Loucy (cell line): Measurements from ENCODE around the gene ASH1L.

Experiments
- EZH2phosphoT487 ChIP-seq: fragments of 200-600 bp; IDR thresholded peaks from 2 replicates; pipeline ENCODE4 v1.6.1; 2018; ENCODE audit warnings: antibody characterized with exemption, mild to moderate bottlenecking, moderate library complexity, borderline replicate concordance
- TF ChIP-seq, protein P1 (sequence below): fragments of 200-600 bp; sonication (generic); conservative IDR thresholded peaks from 2 replicates; pipeline ENCODE4 v1.5.1; 2014; ENCODE audit warnings: mild to moderate bottlenecking, antibody characterized with exemption, low read length

GRCh38 chr1:155339515-155340097 is 223.0 kb downstream of the ASH1L start:
- TF ChIP-seq, protein P1, sequence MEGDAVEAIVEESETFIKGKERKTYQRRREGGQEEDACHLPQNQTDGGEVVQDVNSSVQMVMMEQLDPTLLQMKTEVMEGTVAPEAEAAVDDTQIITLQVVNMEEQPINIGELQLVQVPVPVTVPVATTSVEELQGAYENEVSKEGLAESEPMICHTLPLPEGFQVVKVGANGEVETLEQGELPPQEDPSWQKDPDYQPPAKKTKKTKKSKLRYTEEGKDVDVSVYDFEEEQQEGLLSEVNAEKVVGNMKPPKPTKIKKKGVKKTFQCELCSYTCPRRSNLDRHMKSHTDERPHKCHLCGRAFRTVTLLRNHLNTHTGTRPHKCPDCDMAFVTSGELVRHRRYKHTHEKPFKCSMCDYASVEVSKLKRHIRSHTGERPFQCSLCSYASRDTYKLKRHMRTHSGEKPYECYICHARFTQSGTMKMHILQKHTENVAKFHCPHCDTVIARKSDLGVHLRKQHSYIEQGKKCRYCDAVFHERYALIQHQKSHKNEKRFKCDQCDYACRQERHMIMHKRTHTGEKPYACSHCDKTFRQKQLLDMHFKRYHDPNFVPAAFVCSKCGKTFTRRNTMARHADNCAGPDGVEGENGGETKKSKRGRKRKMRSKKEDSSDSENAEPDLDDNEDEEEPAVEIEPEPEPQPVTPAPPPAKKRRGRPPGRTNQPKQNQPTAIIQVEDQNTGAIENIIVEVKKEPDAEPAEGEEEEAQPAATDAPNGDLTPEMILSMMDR, result no peak
- TF ChIP-seq EZH2phosphoT487, result no peak
